ENCODE measurements around the gene CCM2.

The CCM2 gene

GRCh38 chr7:45001826-45002225 is 1.8 kb downstream of the CCM2 start:
- DNase-seq (ENCODE audit: low spot score), result no peak
- no peak for TF ChIP-seq CTCF (IDR thresholded peaks at IDR 0.05; ENCODE audit: extremely low read depth, insufficient read depth, missing control alignments)
- in situ Hi-C loops (cut with MboI; ENCODE audit: low pct_unique_long_range_greater_than_20kb, low sequenced_read_pairs, unreplicated experiment), result no loop called here

- in situ Hi-C loops (cut with MboI; ENCODE audit: low pct_unique_long_range_greater_than_20kb, low sequenced_read_pairs, unreplicated experiment), result no loop called here
- no peak for DNase-seq (ENCODE audit: low spot score)
- TF ChIP-seq CTCF (IDR thresholded peaks at IDR 0.05; ENCODE audit: extremely low read depth, insufficient read depth, missing control alignments), result no peak
These were observed 3.8 kb downstream of the CCM2 start for GRCh38 chr7:45003789-45004188.

- in situ Hi-C loops (cut with MboI; ENCODE audit: low pct_unique_long_range_greater_than_20kb, low sequenced_read_pairs, unreplicated experiment), result no loop called here
- no peak for TF ChIP-seq CTCF (IDR thresholded peaks at IDR 0.05; ENCODE audit: extremely low read depth, insufficient read depth, missing control alignments)
- DNase-seq (ENCODE audit: low spot score), result no peak
These were observed 7.1 kb downstream of the CCM2 start for GRCh38 chr7:45007106-45007505.

- no peak for TF ChIP-seq CTCF (IDR thresholded peaks at IDR 0.05; ENCODE audit: extremely low read depth, insufficient read depth, missing control alignments)
- no peak for DNase-seq (ENCODE audit: low spot score)
- in situ Hi-C loops (cut with MboI; ENCODE audit: low pct_unique_long_range_greater_than_20kb, low sequenced_read_pairs, unreplicated experiment), result no loop called here
These were observed 7.7 kb downstream of the CCM2 start for GRCh38 chr7:45007571-45008328.

- TF ChIP-seq CTCF (IDR thresholded peaks at IDR 0.05; ENCODE audit: extremely low read depth, insufficient read depth, missing control alignments), result no peak
- in situ Hi-C loops (cut with MboI; ENCODE audit: low pct_unique_long_range_greater_than_20kb, low sequenced_read_pairs, unreplicated experiment), result no loop called here
- DNase-seq (ENCODE audit: low spot score), result no peak
These were observed 13.5 kb downstream of the CCM2 start for GRCh38 chr7:45013465-45013967.

- TF ChIP-seq CTCF (IDR thresholded peaks at IDR 0.05; ENCODE audit: extremely low read depth, insufficient read depth, missing control alignments), result no peak
- in situ Hi-C loops (cut with MboI; ENCODE audit: low pct_unique_long_range_greater_than_20kb, low sequenced_read_pairs, unreplicated experiment), result no loop called here
- DNase-seq (ENCODE audit: low spot score), result no peak
These were observed 15.3 kb downstream of the CCM2 start for GRCh38 chr7:45015313-45015712.

Data from GM13977 (cell line).